ENCODE measurements around the gene ARRDC3. TPM values are rescaled to one million over a fixed set of nuclear protein-coding genes. Genes with fewer than 3 reads are reported as not detected.
"Not testable (repeated sequence)": the region's sequence is repeated elsewhere in the genome, so short reads cannot be mapped to it uniquely, and the experiment has no call there.

ARRDC3 gene
- total RNA-seq, 1 experiment from 2014 or later: 32.0 TPM

DNA sequence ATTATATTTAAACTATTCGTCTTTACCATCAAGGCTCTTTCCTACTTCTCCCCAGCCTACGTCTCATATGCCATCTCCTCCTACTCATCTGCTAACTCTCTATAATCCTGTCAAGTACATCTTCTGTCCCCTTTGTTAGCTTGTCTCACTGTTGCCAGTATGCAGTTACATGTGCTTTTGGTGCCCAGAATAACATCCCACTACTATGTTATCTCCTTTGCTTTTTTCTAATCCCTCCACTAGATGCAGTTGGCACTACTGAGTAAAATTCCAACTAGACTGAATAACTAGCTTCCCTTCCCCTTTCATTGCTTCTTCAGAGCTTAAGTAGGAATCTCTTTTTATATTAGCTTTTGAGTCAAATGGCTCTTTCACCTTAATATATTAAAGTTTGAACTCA, 3.0 kb upstream of the ARRDC3 start:
- Histone ChIP-seq H3K27me3 (ENCODE audit: insufficient read depth, low read depth) (no peaks in the 10 kb centered on the region), H4K20me1 (ENCODE audit: insufficient read depth) (no peaks in the 10 kb centered on the region), H3K9me2 (ENCODE audit: insufficient read depth) (no peaks in the 10 kb centered on the region), H3K36me3 (ENCODE audit: low read depth) (no peaks in the 10 kb centered on the region), H3K79me2 (ENCODE audit: low read depth) (peaks cover 19% of the 10 kb centered on the region), H3K4me3 (no peak overlapping the region), H3K4me2 (no peak overlapping the region), H3K4me1 (replicated peaks; ENCODE audit: insufficient read depth) (0 out of 2 replicates have a peak, but pooled peaks cover 7% of the 10 kb centered on the region), H3K27ac (no peak overlapping the region), H3K9me3 (ENCODE audit: insufficient read depth, low read depth) (no peaks in the 10 kb centered on the region), H2AFZ (no peak overlapping the region), H3F3A (ENCODE audit: insufficient read depth, low read depth) (peaks cover 30% of the 10 kb centered on the region)
- TF ChIP-seq EZH2 (IDR thresholded peaks at IDR 0.05; ENCODE audit: low read depth): no peak
- TF ChIP-seq, protein P1, sequence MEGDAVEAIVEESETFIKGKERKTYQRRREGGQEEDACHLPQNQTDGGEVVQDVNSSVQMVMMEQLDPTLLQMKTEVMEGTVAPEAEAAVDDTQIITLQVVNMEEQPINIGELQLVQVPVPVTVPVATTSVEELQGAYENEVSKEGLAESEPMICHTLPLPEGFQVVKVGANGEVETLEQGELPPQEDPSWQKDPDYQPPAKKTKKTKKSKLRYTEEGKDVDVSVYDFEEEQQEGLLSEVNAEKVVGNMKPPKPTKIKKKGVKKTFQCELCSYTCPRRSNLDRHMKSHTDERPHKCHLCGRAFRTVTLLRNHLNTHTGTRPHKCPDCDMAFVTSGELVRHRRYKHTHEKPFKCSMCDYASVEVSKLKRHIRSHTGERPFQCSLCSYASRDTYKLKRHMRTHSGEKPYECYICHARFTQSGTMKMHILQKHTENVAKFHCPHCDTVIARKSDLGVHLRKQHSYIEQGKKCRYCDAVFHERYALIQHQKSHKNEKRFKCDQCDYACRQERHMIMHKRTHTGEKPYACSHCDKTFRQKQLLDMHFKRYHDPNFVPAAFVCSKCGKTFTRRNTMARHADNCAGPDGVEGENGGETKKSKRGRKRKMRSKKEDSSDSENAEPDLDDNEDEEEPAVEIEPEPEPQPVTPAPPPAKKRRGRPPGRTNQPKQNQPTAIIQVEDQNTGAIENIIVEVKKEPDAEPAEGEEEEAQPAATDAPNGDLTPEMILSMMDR (conservative IDR thresholded peaks at IDR 0.05): no peak
- DNase-seq: no peak
- intact Hi-C loops (cut with micrococcal nuclease; ENCODE audit: unreplicated experiment): no loop called here
- ChIA-PET CTCF (interaction anchor here (2.8 kb wide), 1 partner anchor 33 kb away, joined by 23 read pairs; no protein-coding TSS in a partner anchor), POLR2A (ENCODE audit: unreplicated experiment) (interaction anchor here (0.7 kb wide), 1 partner anchor 168 kb away, joined by 4 read pairs; no protein-coding TSS in a partner anchor)
- BruUV-seq (replicated peaks): no TSS peak

DNA sequence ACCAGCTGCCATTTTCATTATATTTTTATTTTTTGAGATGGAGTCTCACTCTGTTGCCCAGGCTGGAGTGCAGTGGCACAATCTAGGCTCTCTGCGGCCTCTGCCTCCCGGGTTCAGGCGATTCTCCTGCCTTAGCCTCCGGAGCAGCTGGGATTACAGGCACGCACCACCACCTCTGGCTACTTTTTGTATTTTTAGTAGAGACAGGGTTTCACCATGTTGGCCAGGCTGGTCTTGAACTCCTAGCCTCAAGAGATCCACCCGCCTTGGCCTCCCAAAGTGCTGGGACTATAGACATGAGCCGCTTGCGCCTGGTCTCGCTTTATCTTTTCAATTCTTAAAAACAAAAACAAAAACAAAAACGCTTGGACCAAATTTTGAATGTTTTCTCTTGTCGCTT, 2.5 kb upstream of the ARRDC3 start:
- POLR2A ChIA-PET (ENCODE audit: unreplicated experiment): interaction anchor here (0.6 to 0.7 kb wide), 2 partner anchors 34 to 167 kb away, joined by 3 to 4 read pairs; no protein-coding TSS in a partner anchor
- CTCF ChIA-PET: interaction anchor here (0.7 to 2.8 kb wide), 8 partner anchors 34 to 519 kb away, joined by 3 to 23 read pairs (median 8); no protein-coding TSS in a partner anchor
- H3K27me3 ChIP-seq (ENCODE audit: insufficient read depth, low read depth); H4K20me1 ChIP-seq (ENCODE audit: insufficient read depth); H3K4me3 ChIP-seq; H3K9me2 ChIP-seq (ENCODE audit: insufficient read depth); H3K4me1 ChIP-seq (replicated peaks; ENCODE audit: insufficient read depth); BruUV-seq (replicated peaks); H2AFZ ChIP-seq; H3K4me2 ChIP-seq; H3K27ac ChIP-seq; H3K9me3 ChIP-seq (ENCODE audit: insufficient read depth, low read depth); DNase-seq; H3K36me3 ChIP-seq (ENCODE audit: low read depth): not testable (repeated sequence)
- peaks cover 24% of the 10 kb centered on the region for H3K79me2 ChIP-seq (ENCODE audit: low read depth)
- peaks cover 33% of the 10 kb centered on the region for H3F3A ChIP-seq (ENCODE audit: insufficient read depth, low read depth)
- intact Hi-C loops (cut with micrococcal nuclease; ENCODE audit: unreplicated experiment): loop anchor here (1.0 to 2.0 kb wide), 3 partner anchors 34 to 519 kb away; no protein-coding TSS in a partner anchor

DNA sequence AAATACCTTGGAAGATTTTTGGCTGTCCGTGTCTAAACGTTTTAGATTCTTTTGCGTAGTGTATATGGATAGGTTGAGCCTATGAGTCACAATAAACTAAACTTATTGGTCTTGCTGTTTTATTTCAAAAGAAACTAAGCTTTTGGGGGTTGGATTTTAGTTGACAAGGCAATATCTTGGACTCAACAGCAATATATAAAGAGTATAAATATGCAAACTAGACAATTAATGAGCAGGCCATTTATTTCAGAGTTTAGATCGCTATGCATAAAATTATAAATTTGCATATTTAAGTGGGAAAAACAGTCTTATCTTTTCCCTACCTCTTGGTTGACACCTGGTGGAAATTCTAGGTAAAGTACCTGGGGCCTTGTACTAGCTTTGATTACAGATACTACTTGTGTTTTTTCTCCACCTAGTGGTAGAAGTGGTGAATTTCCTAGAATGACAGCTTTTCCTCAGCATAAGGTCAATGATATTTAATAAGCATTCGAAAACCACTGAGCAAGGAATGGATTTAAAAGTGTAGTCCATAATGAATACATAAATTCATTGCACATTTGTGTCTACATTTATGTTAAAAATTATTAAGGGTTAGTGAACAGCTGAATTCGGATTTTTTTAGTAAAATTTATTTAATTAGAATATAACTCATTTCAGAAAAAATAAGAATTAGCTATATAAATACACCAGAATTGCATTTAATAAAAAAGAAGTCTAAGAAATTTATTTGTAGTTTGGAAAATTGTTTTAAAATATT, 1.7 kb upstream of the ARRDC3 start:
- Histone ChIP-seq H3K9me2 (ENCODE audit: insufficient read depth) (no peaks in the 10 kb centered on the region), H3K9me3 (ENCODE audit: insufficient read depth, low read depth) (no peaks in the 10 kb centered on the region), H3K79me2 (ENCODE audit: low read depth) (peaks cover 27% of the 10 kb centered on the region), H3K4me1 (replicated peaks; ENCODE audit: insufficient read depth) (0 out of 2 replicates have a peak, but pooled peaks cover 7% of the 10 kb centered on the region), H2AFZ (peak overlapping the region; percentile 85; the same call in 1 of the 2 replicates), H3K27ac (peak overlapping the region; percentile 98), H3K4me3 (peak overlapping the region; percentile 98), H4K20me1 (ENCODE audit: insufficient read depth) (no peaks in the 10 kb centered on the region), H3K27me3 (ENCODE audit: insufficient read depth, low read depth) (no peaks in the 10 kb centered on the region), H3K36me3 (ENCODE audit: low read depth) (no peaks in the 10 kb centered on the region), H3K4me2 (peak overlapping the region; percentile 91), H3F3A (ENCODE audit: insufficient read depth, low read depth) (peaks cover 37% of the 10 kb centered on the region)
- BruUV-seq (replicated peaks): no TSS peak
- POLR2A ChIA-PET (ENCODE audit: unreplicated experiment): interaction anchor here (0.5 to 0.6 kb wide), 2 partner anchors 35 kb away, joined by 3 read pairs; no protein-coding TSS in a partner anchor
- CTCF ChIA-PET: interaction anchor here (0.6 to 2.8 kb wide), 10 partner anchors 34 to 519 kb away, joined by 3 to 23 read pairs (median 8); no protein-coding TSS in a partner anchor
- peak; percentile 39 to 85 for DNase-seq
- TF ChIP-seq, protein P1 (conservative IDR thresholded peaks at IDR 0.05): peak; percentile 97
- no peak for TF ChIP-seq EZH2 (IDR thresholded peaks at IDR 0.05; ENCODE audit: low read depth)
- intact Hi-C loops (cut with micrococcal nuclease; ENCODE audit: unreplicated experiment): loop anchor here (1.0 to 2.0 kb wide), 4 partner anchors 34 to 519 kb away; no protein-coding TSS in a partner anchor
